ENCODE results near the gene ZC3H7A.

Gene ZC3H7A

DNA sequence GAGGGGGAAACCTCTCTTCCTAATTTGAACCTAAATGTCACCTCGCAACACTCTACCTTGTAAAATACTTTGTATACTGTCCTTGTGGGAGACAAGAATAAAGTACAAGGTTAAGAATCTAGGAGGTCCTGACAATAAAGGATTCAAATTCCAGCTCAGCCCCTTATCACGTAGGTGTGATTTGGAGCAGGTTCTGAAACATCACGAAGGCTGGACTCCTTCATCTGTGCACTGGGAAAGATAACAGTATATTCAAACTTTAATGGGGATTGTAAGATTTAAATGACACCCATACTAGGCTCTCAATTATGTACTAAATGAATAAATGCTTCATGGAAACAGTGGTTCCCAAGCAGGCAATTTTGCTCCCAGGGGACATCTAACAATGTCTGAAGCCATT lies 56.5 kb downstream of the ZC3H7A start:
- Histone ChIP-seq H3K27ac (ENCODE audit: insufficient read depth, low read depth, low read length, poor library complexity, severe bottlenecking) (no peak overlapping the region), H3K4me1 (ENCODE audit: control insufficient read depth, insufficient read depth, low read length) (peaks cover 5% of the 10 kb centered on the region), H3K27me3 (ENCODE audit: control insufficient read depth, insufficient read depth, low read length, poor library complexity, severe bottlenecking) (no peaks in the 10 kb centered on the region), H3K4me3 (ENCODE audit: insufficient read depth, low read depth, low read length) (no peak overlapping the region), H3K9me3 (ENCODE audit: control insufficient read depth, low read length) (no peaks in the 10 kb centered on the region), H3K36me3 (ENCODE audit: control insufficient read depth, insufficient read depth, low read length) (peaks cover 3% of the 10 kb centered on the region)
- 85 to 97% methylated on average over 2 of the region's 3 CpGs for WGBS, 2 experiments

DNA sequence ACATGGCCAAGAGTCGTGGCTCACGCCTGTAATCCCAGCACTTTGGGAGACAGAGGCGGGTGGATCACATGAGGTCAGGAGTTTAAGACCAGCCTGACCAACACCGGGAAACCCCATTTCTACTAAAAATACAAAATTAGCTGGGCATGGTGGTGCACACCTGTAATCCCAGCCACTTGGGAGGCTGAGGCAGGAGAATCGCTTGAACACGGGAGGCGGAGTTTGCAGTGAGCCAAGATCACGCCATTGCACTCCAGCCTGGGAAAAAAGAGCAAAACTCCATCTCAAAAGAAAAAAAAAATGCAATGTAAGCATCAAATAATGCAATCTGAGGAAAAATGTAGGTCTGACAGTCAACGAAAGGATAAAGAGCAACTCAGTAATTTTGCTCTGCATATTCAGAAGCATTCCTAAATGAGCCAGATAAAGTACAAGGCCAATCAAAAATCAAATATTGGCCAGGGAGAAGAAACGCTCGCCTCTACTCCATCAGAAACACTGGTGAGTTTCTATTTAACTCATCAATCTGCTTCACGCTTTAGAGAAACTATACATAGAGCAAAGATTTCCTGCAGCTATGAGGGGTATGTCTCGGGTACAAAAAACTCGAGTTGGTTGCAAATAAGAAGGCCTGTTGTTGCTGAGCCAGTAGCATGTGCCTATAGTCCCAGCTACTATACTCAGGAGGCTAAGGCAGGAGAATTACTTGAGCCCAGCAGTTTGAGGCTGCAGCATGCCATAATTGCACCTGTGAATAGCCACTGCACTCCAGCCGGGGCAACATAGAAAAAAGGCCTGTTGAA lies 58.1 kb downstream of the ZC3H7A start:
- no peak overlapping the region for H3K4me3 ChIP-seq (ENCODE audit: insufficient read depth, low read depth, low read length)
- peaks cover 4% of the 10 kb centered on the region for H3K36me3 ChIP-seq (ENCODE audit: control insufficient read depth, insufficient read depth, low read length)
- no peak overlapping the region for H3K27ac ChIP-seq (ENCODE audit: insufficient read depth, low read depth, low read length, poor library complexity, severe bottlenecking)
- no peaks in the 10 kb centered on the region for H3K9me3 ChIP-seq (ENCODE audit: control insufficient read depth, low read length)
- WGBS, 2 experiments, result 92 to 93% methylated on average over 15 of the region's 15 CpGs
- peaks cover 5% of the 10 kb centered on the region for H3K4me1 ChIP-seq (ENCODE audit: control insufficient read depth, insufficient read depth, low read length)
- H3K27me3 ChIP-seq (ENCODE audit: control insufficient read depth, insufficient read depth, low read length, poor library complexity, severe bottlenecking), result no peaks in the 10 kb centered on the region

DNA sequence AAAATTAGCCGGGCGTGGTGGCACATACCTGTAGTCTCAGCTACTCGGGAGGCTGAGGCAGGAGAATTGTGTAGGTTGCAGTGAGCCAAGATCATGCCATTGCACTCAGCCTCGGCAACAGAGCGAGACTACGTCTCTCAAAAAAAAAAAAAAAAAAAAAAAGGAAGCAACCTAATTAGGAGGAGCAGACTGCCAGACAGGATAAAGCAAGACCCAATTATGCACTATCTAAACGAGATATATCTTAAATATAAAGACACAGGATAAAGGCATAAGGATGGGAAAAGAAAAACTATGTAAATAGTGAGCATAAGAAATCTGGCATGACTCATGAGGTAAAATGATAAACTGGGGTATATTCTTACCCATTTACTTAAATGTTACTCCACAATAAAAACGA lies 59.3 kb downstream of the ZC3H7A start:
- peaks cover 5% of the 10 kb centered on the region for H3K4me1 ChIP-seq (ENCODE audit: control insufficient read depth, insufficient read depth, low read length)
- no peaks in the 10 kb centered on the region for H3K9me3 ChIP-seq (ENCODE audit: control insufficient read depth, low read length)
- H3K4me3 ChIP-seq (ENCODE audit: insufficient read depth, low read depth, low read length), result no peak overlapping the region
- peaks cover 4% of the 10 kb centered on the region for H3K36me3 ChIP-seq (ENCODE audit: control insufficient read depth, insufficient read depth, low read length)
- no peaks in the 10 kb centered on the region for H3K27me3 ChIP-seq (ENCODE audit: control insufficient read depth, insufficient read depth, low read length, poor library complexity, severe bottlenecking)
- no peak overlapping the region for H3K27ac ChIP-seq (ENCODE audit: insufficient read depth, low read depth, low read length, poor library complexity, severe bottlenecking)
- 93 to 94% methylated on average over 6 to 7 of the region's 8 CpGs for WGBS, 2 experiments

DNA sequence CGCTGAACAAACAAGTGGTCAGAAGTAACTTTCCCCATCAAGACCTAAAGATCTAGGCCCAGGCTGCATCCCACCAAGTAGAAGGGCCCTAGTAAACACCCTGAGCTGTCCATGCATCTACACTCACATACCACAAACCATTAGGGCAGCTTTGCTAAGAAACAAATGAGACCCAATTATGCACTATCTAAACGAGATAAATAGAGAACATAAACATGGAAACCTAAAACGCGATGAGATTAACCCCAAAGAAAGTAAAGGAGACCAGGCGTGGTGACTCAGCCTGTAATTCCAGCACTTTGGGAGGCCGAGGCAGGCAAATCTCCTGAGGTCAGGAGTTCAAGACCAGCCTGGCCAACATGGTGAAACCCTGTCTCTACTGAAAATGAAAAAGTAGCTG lies 60.2 kb downstream of the ZC3H7A start:
- 91% methylated on average over 6 of the region's 6 CpGs for WGBS, 2 experiments
- H3K27me3 ChIP-seq (ENCODE audit: control insufficient read depth, insufficient read depth, low read length, poor library complexity, severe bottlenecking), result no peaks in the 10 kb centered on the region
- peaks cover 5% of the 10 kb centered on the region for H3K4me1 ChIP-seq (ENCODE audit: control insufficient read depth, insufficient read depth, low read length)
- no peak overlapping the region for H3K4me3 ChIP-seq (ENCODE audit: insufficient read depth, low read depth, low read length)
- no peaks in the 10 kb centered on the region for H3K9me3 ChIP-seq (ENCODE audit: control insufficient read depth, low read length)
- peaks cover 4% of the 10 kb centered on the region for H3K36me3 ChIP-seq (ENCODE audit: control insufficient read depth, insufficient read depth, low read length)
- no peak overlapping the region for H3K27ac ChIP-seq (ENCODE audit: insufficient read depth, low read depth, low read length, poor library complexity, severe bottlenecking)

- WGBS, 2 experiments, result 92 to 94% methylated on average over 8 of the region's 8 CpGs
- peaks cover 4% of the 10 kb centered on the region for H3K36me3 ChIP-seq (ENCODE audit: control insufficient read depth, insufficient read depth, low read length)
- H3K4me1 ChIP-seq (ENCODE audit: control insufficient read depth, insufficient read depth, low read length), result no peaks in the 10 kb centered on the region
- H3K27me3 ChIP-seq (ENCODE audit: control insufficient read depth, insufficient read depth, low read length, poor library complexity, severe bottlenecking), result no peaks in the 10 kb centered on the region
- no peak overlapping the region for H3K4me3 ChIP-seq (ENCODE audit: insufficient read depth, low read depth, low read length)
- H3K9me3 ChIP-seq (ENCODE audit: control insufficient read depth, low read length), result no peaks in the 10 kb centered on the region
- H3K27ac ChIP-seq (ENCODE audit: insufficient read depth, low read depth, low read length, poor library complexity, severe bottlenecking), result no peak overlapping the region
These were observed 61.3 kb downstream of the ZC3H7A start for GRCh38 chr16:11735787-11736186.

GRCh38 chr16:11734653-11735043 lies 62.4 kb downstream of the ZC3H7A start:
- H3K4me1 ChIP-seq (ENCODE audit: control insufficient read depth, insufficient read depth, low read length), result no peaks in the 10 kb centered on the region
- 95 to 96% methylated on average over 6 of the region's 6 CpGs for WGBS, 2 experiments
- H3K36me3 ChIP-seq (ENCODE audit: control insufficient read depth, insufficient read depth, low read length), result peaks cover 4% of the 10 kb centered on the region
- H3K27ac ChIP-seq (ENCODE audit: insufficient read depth, low read depth, low read length, poor library complexity, severe bottlenecking), result no peak overlapping the region
- no peaks in the 10 kb centered on the region for H3K9me3 ChIP-seq (ENCODE audit: control insufficient read depth, low read length)
- no peaks in the 10 kb centered on the region for H3K27me3 ChIP-seq (ENCODE audit: control insufficient read depth, insufficient read depth, low read length, poor library complexity, severe bottlenecking)
- H3K4me3 ChIP-seq (ENCODE audit: insufficient read depth, low read depth, low read length), result no peak overlapping the region

DNA sequence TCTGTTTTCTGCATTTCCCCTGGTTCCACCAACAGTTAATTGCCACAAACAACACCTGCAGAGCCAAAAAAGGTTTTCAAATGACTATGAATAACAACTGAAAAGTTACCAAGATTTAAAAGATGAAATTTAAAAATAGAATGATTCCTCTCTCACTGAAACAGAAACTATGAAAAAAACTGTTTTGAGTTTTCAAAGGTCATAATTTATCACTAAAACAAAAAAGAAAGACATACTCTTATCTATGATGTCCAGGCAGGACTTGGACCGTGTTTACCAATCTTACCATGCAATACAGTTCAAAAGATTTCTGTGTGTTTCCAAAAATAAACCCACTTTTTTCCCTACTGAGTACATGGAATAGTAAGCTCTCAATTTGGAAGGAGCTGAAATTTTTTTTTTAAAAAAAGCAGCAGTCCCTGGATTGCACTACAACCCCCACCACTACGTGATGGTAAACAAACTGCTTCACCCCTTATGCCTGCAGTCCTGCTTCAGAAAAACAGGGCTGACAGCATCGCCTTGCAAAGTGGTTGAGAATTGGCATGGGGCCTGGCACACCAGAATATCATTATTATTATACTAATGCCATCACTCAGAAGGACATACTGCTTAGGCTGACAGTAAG lies 62.9 kb downstream of the ZC3H7A start:
- 89 to 91% methylated on average over 3 of the region's 3 CpGs for WGBS, 2 experiments
- H3K36me3 ChIP-seq (ENCODE audit: control insufficient read depth, insufficient read depth, low read length), result peaks cover 4% of the 10 kb centered on the region

GRCh38 chr16:11731222-11731621 lies 65.8 kb downstream of the ZC3H7A start:
- WGBS, 2 experiments, result 93 to 98% methylated on average over 1 to 3 of the region's 3 CpGs
- Histone ChIP-seq H3K4me1 (ENCODE audit: control insufficient read depth, insufficient read depth, low read length) (no peaks in the 10 kb centered on the region), H3K27me3 (ENCODE audit: control insufficient read depth, insufficient read depth, low read length, poor library complexity, severe bottlenecking) (no peaks in the 10 kb centered on the region), H3K36me3 (ENCODE audit: control insufficient read depth, insufficient read depth, low read length) (peaks cover 4% of the 10 kb centered on the region), H3K9me3 (ENCODE audit: control insufficient read depth, low read length) (no peaks in the 10 kb centered on the region), H3K4me3 (ENCODE audit: insufficient read depth, low read depth, low read length) (no peak overlapping the region), H3K27ac (ENCODE audit: insufficient read depth, low read depth, low read length, poor library complexity, severe bottlenecking) (no peak overlapping the region)

More for the DNA sequence above, 62.9 kb downstream of the ZC3H7A start:
- Histone ChIP-seq H3K9me3 (ENCODE audit: control insufficient read depth, low read length) (no peaks in the 10 kb centered on the region), H3K4me3 (ENCODE audit: insufficient read depth, low read depth, low read length) (no peak overlapping the region), H3K4me1 (ENCODE audit: control insufficient read depth, insufficient read depth, low read length) (no peaks in the 10 kb centered on the region), H3K27me3 (ENCODE audit: control insufficient read depth, insufficient read depth, low read length, poor library complexity, severe bottlenecking) (no peaks in the 10 kb centered on the region), H3K27ac (ENCODE audit: insufficient read depth, low read depth, low read length, poor library complexity, severe bottlenecking) (no peak overlapping the region)

GRCh38 chr16:11729787-11730186 lies 67.3 kb downstream of the ZC3H7A start:
- no peaks in the 10 kb centered on the region for H3K9me3 ChIP-seq (ENCODE audit: control insufficient read depth, low read length)
- 84 to 91% methylated on average over 3 of the region's 3 CpGs for WGBS, 2 experiments
- H3K4me1 ChIP-seq (ENCODE audit: control insufficient read depth, insufficient read depth, low read length), result no peaks in the 10 kb centered on the region
- no peaks in the 10 kb centered on the region for H3K36me3 ChIP-seq (ENCODE audit: control insufficient read depth, insufficient read depth, low read length)
- H3K4me3 ChIP-seq (ENCODE audit: insufficient read depth, low read depth, low read length), result no peak overlapping the region
- no peak overlapping the region for H3K27ac ChIP-seq (ENCODE audit: insufficient read depth, low read depth, low read length, poor library complexity, severe bottlenecking)
- H3K27me3 ChIP-seq (ENCODE audit: control insufficient read depth, insufficient read depth, low read length, poor library complexity, severe bottlenecking), result no peaks in the 10 kb centered on the region

DNA sequence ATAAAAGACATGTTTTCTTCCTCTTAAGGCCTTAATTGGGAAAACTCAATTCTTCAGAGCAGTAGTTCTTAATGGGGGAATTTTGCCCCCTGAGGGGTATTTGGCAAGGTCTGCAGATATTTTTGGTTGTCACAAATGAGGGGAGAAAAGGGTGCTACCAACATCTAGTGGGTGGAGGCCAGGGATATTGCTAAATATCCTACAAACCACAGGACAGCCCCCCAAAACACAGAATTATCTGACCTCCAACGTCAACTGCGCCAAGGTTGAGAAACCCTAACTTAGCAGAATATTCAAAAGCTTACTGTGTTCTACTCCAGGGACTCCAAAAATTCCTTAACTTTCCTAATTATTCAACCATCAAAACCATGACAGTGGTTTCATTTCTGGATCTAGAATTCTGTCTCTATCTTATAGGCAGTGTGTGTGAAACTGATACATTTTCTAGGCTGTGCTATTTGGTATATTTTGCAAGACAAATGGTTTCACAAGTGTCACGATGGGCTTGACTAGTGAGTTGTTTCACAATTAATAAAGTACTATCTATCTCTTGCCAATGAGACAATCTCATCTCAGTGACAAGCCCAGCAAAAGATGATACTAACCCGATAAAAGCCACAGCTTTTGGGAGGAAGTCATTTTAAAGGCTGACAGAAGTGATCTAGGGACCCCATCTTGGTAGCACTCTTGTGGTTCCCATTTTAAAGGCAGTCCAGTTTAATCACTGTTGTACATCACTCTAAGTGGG lies 69.1 kb downstream of the ZC3H7A start:
- no peaks in the 10 kb centered on the region for H3K9me3 ChIP-seq (ENCODE audit: control insufficient read depth, low read length)
- 97 to 99% methylated on average over 3 to 4 of the region's 4 CpGs for WGBS, 2 experiments
- no peaks in the 10 kb centered on the region for H3K36me3 ChIP-seq (ENCODE audit: control insufficient read depth, insufficient read depth, low read length)
- no peaks in the 10 kb centered on the region for H3K27me3 ChIP-seq (ENCODE audit: control insufficient read depth, insufficient read depth, low read length, poor library complexity, severe bottlenecking)
- H3K4me3 ChIP-seq (ENCODE audit: insufficient read depth, low read depth, low read length), result no peak overlapping the region
- H3K4me1 ChIP-seq (ENCODE audit: control insufficient read depth, insufficient read depth, low read length), result no peaks in the 10 kb centered on the region
- H3K27ac ChIP-seq (ENCODE audit: insufficient read depth, low read depth, low read length, poor library complexity, severe bottlenecking), result no peak overlapping the region
